B cell (primary cell): ENCODE results near the gene MAFF.

ENCODE experiments used
- CTCF ChIP-seq: fragments of 200-600 bp; IDR thresholded peaks from one replicate; pipeline ENCODE4 v1.8.0; 2022; ENCODE audit warnings: antibody characterized with exemption, mild to moderate bottlenecking
- EZH2 ChIP-seq: IDR thresholded peaks from 2 replicates; pipeline ENCODE4 v1.6.1; 2012; ENCODE audit warnings: borderline replicate concordance, low read depth, mild to moderate bottlenecking, moderate library complexity, low read length; ENCODE audit not compliant: insufficient read depth, poor library complexity, severe bottlenecking

- TF ChIP-seq EZH2 (no peak), CTCF (no peak)
These were observed 21.6 kb downstream of the MAFF start for GRCh38 chr22:38223289-38223960.
